ENCODE results near the gene B4GALNT1. TPM values are rescaled to one million over a fixed set of nuclear protein-coding genes. Genes with fewer than 3 reads are reported as not detected.

Gene B4GALNT1
- polyA plus RNA-seq, 2 of the 4 experiments (the other 2 are of a cell fraction): 25.7 to 35.1 TPM

DNA sequence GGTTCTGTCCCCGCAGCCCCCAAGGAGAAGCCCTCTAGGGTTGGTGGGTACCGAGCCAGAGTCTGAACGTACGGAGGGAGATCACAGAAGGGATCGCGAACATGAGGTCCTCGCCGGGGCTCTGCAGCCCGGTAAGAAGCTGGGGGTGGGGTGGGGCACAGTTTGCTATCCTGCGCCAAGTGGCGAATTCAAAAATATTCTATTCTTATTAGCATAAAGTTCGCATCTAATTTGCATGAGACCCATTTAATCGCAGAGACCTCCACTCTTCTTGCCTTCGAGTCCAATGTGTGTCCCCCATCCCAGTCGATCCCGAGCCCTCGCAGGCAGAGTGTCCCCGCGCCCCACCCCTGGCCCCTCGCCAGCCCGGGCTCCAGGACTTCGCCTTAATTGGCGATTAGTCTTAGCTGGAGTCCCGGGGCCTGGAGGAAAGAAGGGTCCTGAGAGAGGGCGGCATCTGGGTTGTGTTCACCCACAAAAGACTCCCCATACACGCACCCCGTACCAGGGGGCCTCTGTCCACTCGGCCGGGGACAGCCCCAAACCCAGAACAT is 22.4 kb downstream of the B4GALNT1 start (continued):
- TF ChIP-seq, protein P1, sequence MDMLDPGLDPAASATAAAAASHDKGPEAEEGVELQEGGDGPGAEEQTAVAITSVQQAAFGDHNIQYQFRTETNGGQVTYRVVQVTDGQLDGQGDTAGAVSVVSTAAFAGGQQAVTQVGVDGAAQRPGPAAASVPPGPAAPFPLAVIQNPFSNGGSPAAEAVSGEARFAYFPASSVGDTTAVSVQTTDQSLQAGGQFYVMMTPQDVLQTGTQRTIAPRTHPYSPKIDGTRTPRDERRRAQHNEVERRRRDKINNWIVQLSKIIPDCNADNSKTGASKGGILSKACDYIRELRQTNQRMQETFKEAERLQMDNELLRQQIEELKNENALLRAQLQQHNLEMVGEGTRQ (IDR thresholded peaks at IDR 0.05): no peak
- no peak for TF ChIP-seq PBX3 (IDR thresholded peaks at IDR 0.05)
- TF ChIP-seq HMGXB4 (CRISPR knock-in tag; IDR thresholded peaks at IDR 0.05; ENCODE audit: borderline replicate concordance): no peak
- TF ChIP-seq RFX5 (IDR thresholded peaks at IDR 0.05): no peak
- TF ChIP-seq MYC (IDR thresholded peaks at IDR 0.05; ENCODE audit: borderline replicate concordance, low read length): no peak

GRCh38 chr12:57609781-57610553 is 23.0 kb downstream of the B4GALNT1 start:
- H3K9me3 ChIP-seq: no peaks in the 10 kb centered on the region
- ChIA-PET CTCF (interaction anchor here (2.8 to 20.9 kb wide), 2 partner anchors 11 to 28 kb away, joined by 10 to 336 read pairs; no protein-coding TSS in a partner anchor), POLR2A (interaction anchor here (0.6 to 0.7 kb wide), 2 partner anchors 10 to 93 kb away, joined by 4 to 7 read pairs; no protein-coding TSS in a partner anchor)
- H3K4me3 ChIP-seq: no peak overlapping the region
- no peak for DNase-seq (ENCODE audit: low read depth in 1 of 2, low spot score in 1 of 2)
- no peak overlapping the region for H3K27ac ChIP-seq
- TF ChIP-seq JUN (IDR thresholded peaks at IDR 0.05): no peak
- TF ChIP-seq MYC (IDR thresholded peaks at IDR 0.05; ENCODE audit: borderline replicate concordance, low read length): no peak
- TF ChIP-seq JUNB (IDR thresholded peaks at IDR 0.05): no peak
- TF ChIP-seq CBX2 (IDR thresholded peaks at IDR 0.05; ENCODE audit: borderline replicate concordance, low read depth): no peak
- H3K4me1 ChIP-seq: peaks cover 17% of the 10 kb centered on the region; the same call in 2 of the 3 replicates
- ATAC-seq: no peak
- FAIRE-seq: no peak
- 81% methylated on average over 23 of the region's 34 CpGs for WGBS (ENCODE audit: missing lambda C conversion rate)
- no peak overlapping the region for H3K4me2 ChIP-seq

DNA sequence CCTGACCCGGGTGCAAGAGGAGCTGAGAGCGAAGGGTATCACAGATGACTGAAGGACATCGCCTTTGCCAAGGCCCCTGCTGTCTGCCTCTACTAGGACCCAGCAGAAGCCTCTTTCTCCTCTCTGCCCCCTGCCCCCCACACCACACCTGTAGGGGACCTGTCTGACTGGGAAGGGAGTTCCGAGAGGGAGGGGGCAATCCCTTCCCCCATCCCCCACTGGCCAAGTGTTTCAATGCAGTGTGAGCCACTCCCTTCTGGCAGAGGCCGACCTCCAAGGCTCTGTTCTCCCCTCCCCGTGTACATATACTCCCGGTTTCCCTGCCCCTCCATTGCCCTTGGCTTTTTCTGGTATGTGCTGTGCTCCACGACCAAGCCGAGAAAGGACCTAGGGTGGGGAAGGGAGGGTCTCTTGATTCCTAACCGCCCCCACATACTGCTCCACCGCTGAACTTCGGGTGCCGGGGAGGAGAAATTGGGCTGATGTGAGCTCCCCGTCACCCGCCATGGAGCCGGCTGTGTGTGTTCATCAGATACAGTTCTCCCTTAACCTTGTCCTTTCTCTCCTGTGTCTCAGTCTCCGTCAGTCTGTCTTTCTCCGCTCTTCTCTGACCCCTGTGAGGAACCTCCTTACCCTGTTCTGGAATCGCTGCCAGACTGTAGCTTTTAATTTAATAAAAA is 23.8 kb downstream of the B4GALNT1 start:
- Histone ChIP-seq H3K27ac (no peak overlapping the region), H3K4me3 (no peak overlapping the region), H3K4me2 (no peak overlapping the region), H3K4me1 (peaks cover 19% of the 10 kb centered on the region; the same call in 2 of the 3 replicates), H3K9me3 (no peaks in the 10 kb centered on the region)
- TF ChIP-seq PHF8 (IDR thresholded peaks at IDR 0.05; ENCODE audit: borderline replicate concordance, low read depth) (no peak), CBX2 (IDR thresholded peaks at IDR 0.05; ENCODE audit: borderline replicate concordance, low read depth) (no peak), CEBPB (IDR thresholded peaks at IDR 0.05) (no peak), BHLHE40 (IDR thresholded peaks at IDR 0.05; ENCODE audit: low read depth, low read length) (no peak), FOSB (CRISPR knock-in tag; IDR thresholded peaks at IDR 0.05) (no peak), ZFP36 (IDR thresholded peaks at IDR 0.05; ENCODE audit: borderline replicate concordance, partially characterized antibody) (no peak), RFX5 (IDR thresholded peaks at IDR 0.05) (no peak), KDM5A (IDR thresholded peaks at IDR 0.05) (no peak), TP53 (CRISPR knock-in tag; IDR thresholded peaks at IDR 0.05) (no peak), SREBF2 (IDR thresholded peaks at IDR 0.05) (no peak), EHF (CRISPR knock-in tag; IDR thresholded peaks at IDR 0.05) (no peak), RAD21 (conservative IDR thresholded peaks at IDR 0.05 in 1 of 2, IDR thresholded peaks at IDR 0.05 in 1 of 2) (no peak), FOXS1 (CRISPR knock-in tag; IDR thresholded peaks at IDR 0.05) (no peak), CBX8 (IDR thresholded peaks at IDR 0.05) (no peak), KDM1A (IDR thresholded peaks at IDR 0.05; ENCODE audit: low read depth) (no peak), ZSCAN20 (CRISPR knock-in tag; IDR thresholded peaks at IDR 0.05) (no peak), ESRRA (IDR thresholded peaks at IDR 0.05; ENCODE audit: borderline replicate concordance, low read length) (no peak)
- TF ChIP-seq, protein P2, sequence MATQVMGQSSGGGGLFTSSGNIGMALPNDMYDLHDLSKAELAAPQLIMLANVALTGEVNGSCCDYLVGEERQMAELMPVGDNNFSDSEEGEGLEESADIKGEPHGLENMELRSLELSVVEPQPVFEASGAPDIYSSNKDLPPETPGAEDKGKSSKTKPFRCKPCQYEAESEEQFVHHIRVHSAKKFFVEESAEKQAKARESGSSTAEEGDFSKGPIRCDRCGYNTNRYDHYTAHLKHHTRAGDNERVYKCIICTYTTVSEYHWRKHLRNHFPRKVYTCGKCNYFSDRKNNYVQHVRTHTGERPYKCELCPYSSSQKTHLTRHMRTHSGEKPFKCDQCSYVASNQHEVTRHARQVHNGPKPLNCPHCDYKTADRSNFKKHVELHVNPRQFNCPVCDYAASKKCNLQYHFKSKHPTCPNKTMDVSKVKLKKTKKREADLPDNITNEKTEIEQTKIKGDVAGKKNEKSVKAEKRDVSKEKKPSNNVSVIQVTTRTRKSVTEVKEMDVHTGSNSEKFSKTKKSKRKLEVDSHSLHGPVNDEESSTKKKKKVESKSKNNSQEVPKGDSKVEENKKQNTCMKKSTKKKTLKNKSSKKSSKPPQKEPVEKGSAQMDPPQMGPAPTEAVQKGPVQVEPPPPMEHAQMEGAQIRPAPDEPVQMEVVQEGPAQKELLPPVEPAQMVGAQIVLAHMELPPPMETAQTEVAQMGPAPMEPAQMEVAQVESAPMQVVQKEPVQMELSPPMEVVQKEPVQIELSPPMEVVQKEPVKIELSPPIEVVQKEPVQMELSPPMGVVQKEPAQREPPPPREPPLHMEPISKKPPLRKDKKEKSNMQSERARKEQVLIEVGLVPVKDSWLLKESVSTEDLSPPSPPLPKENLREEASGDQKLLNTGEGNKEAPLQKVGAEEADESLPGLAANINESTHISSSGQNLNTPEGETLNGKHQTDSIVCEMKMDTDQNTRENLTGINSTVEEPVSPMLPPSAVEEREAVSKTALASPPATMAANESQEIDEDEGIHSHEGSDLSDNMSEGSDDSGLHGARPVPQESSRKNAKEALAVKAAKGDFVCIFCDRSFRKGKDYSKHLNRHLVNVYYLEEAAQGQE (IDR thresholded peaks at IDR 0.05): no peak
- TF ChIP-seq, protein P3, sequence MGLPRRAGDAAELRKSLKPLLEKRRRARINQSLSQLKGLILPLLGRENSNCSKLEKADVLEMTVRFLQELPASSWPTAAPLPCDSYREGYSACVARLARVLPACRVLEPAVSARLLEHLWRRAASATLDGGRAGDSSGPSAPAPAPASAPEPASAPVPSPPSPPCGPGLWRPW (IDR thresholded peaks at IDR 0.05): no peak
- CTCF ChIA-PET: interaction anchor here (0.7 to 20.9 kb wide), 6 partner anchors 9 to 42 kb away, joined by 3 to 336 read pairs (median 4); partner anchors contain the start of gene B4GALNT1
- no peak for DNase-seq (ENCODE audit: low read depth in 1 of 2, low spot score in 1 of 2)
- no peak for FAIRE-seq
- ATAC-seq: no peak
- POLR2A ChIA-PET: interaction anchor here (0.6 to 0.7 kb wide), 2 partner anchors 10 to 92 kb away, joined by 4 to 7 read pairs; no protein-coding TSS in a partner anchor
- 88% methylated on average over 16 of the region's 19 CpGs for WGBS (ENCODE audit: missing lambda C conversion rate)

Data from A549 (cell line).